ENCODE data around the gene F3. TPM values are rescaled to one million over a fixed set of nuclear protein-coding genes. Genes with fewer than 3 reads are reported as not detected.

The F3 gene
- polyA plus RNA-seq (962 to 1,634 TPM (median 1,409 TPM) in 3 replicates), polyA minus RNA-seq (717 to 2,302 TPM (median 923 TPM) in 3 replicates)
- polyA plus RNA-seq (2011; ENCODE audit: low read depth), result 457 TPM
- polyA plus RNA-seq (2011; cell fraction: cytosol; rRNA removed), result 547 and 859 TPM in 2 replicates
- 3,493 and 3,792 TPM in 2 replicates for polyA plus RNA-seq (2011; cell fraction: nucleus; rRNA removed)
- polyA plus RNA-seq (2012; ENCODE audit: low replicate concordance), result 275 and 1,230 TPM in 2 replicates
- polyA minus RNA-seq (2011; cell fraction: cytosol; rRNA and poly(A)+ RNA removed), result 785 TPM
- 1,513 and 2,416 TPM in 2 replicates for polyA minus RNA-seq (2011; cell fraction: nucleus; rRNA and poly(A)+ RNA removed)

- Histone ChIP-seq H3K27ac (ENCODE audit: control insufficient read depth, insufficient read depth, low read length) (peak within 1 kb of the TSS; percentile 89), H3K9me1 (ENCODE audit: control insufficient read depth, extremely low read depth, insufficient read depth, low read length) (no peaks in the 10 kb centered on the region), H3K9ac (ENCODE audit: control insufficient read depth, extremely low read depth, insufficient read depth, low read length) (peak within 1 kb of the TSS; percentile 89), H3K4me3 (ENCODE audit: control insufficient read depth in 2 of 3, extremely low read depth in 1 of 3, insufficient read depth in 2 of 3, low read depth in 1 of 3, low read length in 3 of 3) (peak within 1 kb of the TSS; percentile 77 to 91 (median 82)), H3K27me3 (ENCODE audit: control insufficient read depth, extremely low read depth, insufficient read depth, low read length) (no peaks in the 10 kb centered on the region), H3K36me3 (ENCODE audit: control insufficient read depth in 2 of 2, extremely low read depth in 1 of 2, insufficient read depth in 2 of 2, low read length in 2 of 2) (peaks cover 28 to 34% of the 10 kb centered on the region in 2 experiments), H2AFZ (ENCODE audit: control insufficient read depth, low read length) (no peak within 1 kb of the TSS), H3K9me3 (ENCODE audit: control insufficient read depth, low read depth, low read length) (no peaks in the 10 kb centered on the region), H3K4me2 (ENCODE audit: control insufficient read depth, extremely low read depth, insufficient read depth, low read depth, low read length) (peak within 1 kb of the TSS; percentile 78), H3K4me1 (ENCODE audit: control insufficient read depth, extremely low read depth, insufficient read depth, low read length) (peaks cover 33% of the 10 kb centered on the region), H4K20me1 (ENCODE audit: control insufficient read depth, extremely low read depth, insufficient read depth, low read length) (peaks cover 29% of the 10 kb centered on the region), H3K79me2 (ENCODE audit: control insufficient read depth, insufficient read depth, low read length) (peaks cover 67% of the 10 kb centered on the region)
- TF ChIP-seq EZH2 (IDR thresholded peaks at IDR 0.05; ENCODE audit: low read length) (no peak), CTCF (optimal IDR thresholded peaks at IDR 0.05 in 1 of 3, IDR thresholded peaks at IDR 0.05 in 1 of 3, conservative IDR thresholded peaks at IDR 0.05 in 1 of 3; ENCODE audit: extremely low read depth in 1 of 3, insufficient read depth in 2 of 3, low read length in 3 of 3) (peak in 2 of 3 experiments; percentile 13 to 16)
- dilution Hi-C loops (cut with MboI; ENCODE audit: extremely low pct_ligation_motif_present, low sequenced_read_pairs), result no loop called here
- FAIRE-seq (no peak), DNase-seq (ENCODE audit: low read depth, low spot score) (no peak)
Observed at GRCh38 chr1:94541246-94542087, at the start of gene F3. TSS of gene F3 (minus strand) at chr1:94541759. CDS start at chr1:94541636, 123 bp downstream.

DNA sequence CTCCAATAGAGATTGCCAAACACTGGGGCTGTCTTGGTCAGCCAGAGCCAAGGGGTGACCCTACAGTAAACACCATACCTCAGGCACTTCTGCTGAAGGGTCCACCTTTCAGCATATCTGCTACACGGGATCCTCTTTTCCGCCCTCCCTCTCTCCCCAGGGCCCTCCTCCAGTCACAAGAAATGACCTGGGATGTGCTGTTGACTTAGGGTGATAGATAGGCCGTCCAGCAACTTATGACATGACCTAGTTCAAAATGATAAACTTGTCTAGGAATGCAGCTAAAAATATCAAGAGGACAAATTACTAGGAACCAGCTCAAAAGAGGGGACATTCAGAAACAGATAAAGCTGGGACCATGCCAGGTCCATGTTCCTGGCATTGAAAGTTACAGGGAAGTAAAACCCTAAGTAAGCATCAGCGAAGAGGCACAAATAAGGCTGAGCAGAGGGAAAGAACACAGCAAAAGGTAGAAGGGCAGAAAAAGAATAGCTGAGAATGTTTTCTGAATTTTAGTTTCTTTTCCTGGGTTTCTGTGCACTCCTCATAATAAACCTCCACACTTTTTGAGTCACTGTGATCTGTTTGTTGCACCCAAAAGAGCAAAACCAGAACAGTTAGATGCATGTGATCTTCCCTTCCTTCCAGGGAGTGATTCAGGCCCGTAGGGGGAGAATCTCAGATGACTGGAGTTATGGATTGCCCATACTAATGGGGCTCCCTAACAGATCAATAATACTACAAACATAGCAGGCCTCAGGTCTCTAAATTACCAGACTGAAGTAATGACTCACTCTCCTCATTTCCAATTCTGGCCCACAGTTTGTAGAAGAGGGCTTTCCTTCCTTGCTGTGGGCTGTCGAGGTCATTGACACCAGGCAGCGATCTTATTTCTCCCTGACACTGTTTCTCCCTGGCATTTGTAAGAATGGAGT is 48.9 kb upstream of the F3 start:
- TF ChIP-seq CTCF (optimal IDR thresholded peaks at IDR 0.05 in 1 of 3, IDR thresholded peaks at IDR 0.05 in 1 of 3, conservative IDR thresholded peaks at IDR 0.05 in 1 of 3; ENCODE audit: extremely low read depth in 1 of 3, insufficient read depth in 2 of 3, low read length in 3 of 3), result no peak
- TF ChIP-seq EZH2 (IDR thresholded peaks at IDR 0.05; ENCODE audit: low read length), result no peak
- dilution Hi-C loops (cut with MboI; ENCODE audit: extremely low pct_ligation_motif_present, low sequenced_read_pairs), result no loop called here
- H3K9ac ChIP-seq (ENCODE audit: control insufficient read depth, extremely low read depth, insufficient read depth, low read length), result no peak overlapping the region
- no peaks in the 10 kb centered on the region for H3K79me2 ChIP-seq (ENCODE audit: control insufficient read depth, insufficient read depth, low read length)
- H3K36me3 ChIP-seq (ENCODE audit: control insufficient read depth in 2 of 2, extremely low read depth in 1 of 2, insufficient read depth in 2 of 2, low read length in 2 of 2), result no peaks in the 10 kb centered on the region
- FAIRE-seq (no peak), DNase-seq (ENCODE audit: low read depth, low spot score) (no peak)
- no peaks in the 10 kb centered on the region for H3K27me3 ChIP-seq (ENCODE audit: control insufficient read depth, extremely low read depth, insufficient read depth, low read length)
- H3K4me2 ChIP-seq (ENCODE audit: control insufficient read depth, extremely low read depth, insufficient read depth, low read depth, low read length), result no peak overlapping the region
- H3K9me1 ChIP-seq (ENCODE audit: control insufficient read depth, extremely low read depth, insufficient read depth, low read length), result no peaks in the 10 kb centered on the region
- H3K9me3 ChIP-seq (ENCODE audit: control insufficient read depth, low read depth, low read length), result no peaks in the 10 kb centered on the region
- H4K20me1 ChIP-seq (ENCODE audit: control insufficient read depth, extremely low read depth, insufficient read depth, low read length), result no peaks in the 10 kb centered on the region
- H2AFZ ChIP-seq (ENCODE audit: control insufficient read depth, low read length), result no peak overlapping the region
- H3K4me1 ChIP-seq (ENCODE audit: control insufficient read depth, extremely low read depth, insufficient read depth, low read length), result peaks cover under 1% of the 10 kb centered on the region
- no peak overlapping the region for H3K27ac ChIP-seq (ENCODE audit: control insufficient read depth, insufficient read depth, low read length)
- H3K4me3 ChIP-seq (ENCODE audit: control insufficient read depth in 2 of 3, extremely low read depth in 1 of 3, insufficient read depth in 2 of 3, low read depth in 1 of 3, low read length in 3 of 3), result no peak overlapping the region
